ENCODE data around the gene SFPQ.
"Not testable (repeated sequence)": the region's sequence is repeated elsewhere in the genome, so short reads cannot be mapped to it uniquely, and the experiment has no call there.

Gene SFPQ, protein sequence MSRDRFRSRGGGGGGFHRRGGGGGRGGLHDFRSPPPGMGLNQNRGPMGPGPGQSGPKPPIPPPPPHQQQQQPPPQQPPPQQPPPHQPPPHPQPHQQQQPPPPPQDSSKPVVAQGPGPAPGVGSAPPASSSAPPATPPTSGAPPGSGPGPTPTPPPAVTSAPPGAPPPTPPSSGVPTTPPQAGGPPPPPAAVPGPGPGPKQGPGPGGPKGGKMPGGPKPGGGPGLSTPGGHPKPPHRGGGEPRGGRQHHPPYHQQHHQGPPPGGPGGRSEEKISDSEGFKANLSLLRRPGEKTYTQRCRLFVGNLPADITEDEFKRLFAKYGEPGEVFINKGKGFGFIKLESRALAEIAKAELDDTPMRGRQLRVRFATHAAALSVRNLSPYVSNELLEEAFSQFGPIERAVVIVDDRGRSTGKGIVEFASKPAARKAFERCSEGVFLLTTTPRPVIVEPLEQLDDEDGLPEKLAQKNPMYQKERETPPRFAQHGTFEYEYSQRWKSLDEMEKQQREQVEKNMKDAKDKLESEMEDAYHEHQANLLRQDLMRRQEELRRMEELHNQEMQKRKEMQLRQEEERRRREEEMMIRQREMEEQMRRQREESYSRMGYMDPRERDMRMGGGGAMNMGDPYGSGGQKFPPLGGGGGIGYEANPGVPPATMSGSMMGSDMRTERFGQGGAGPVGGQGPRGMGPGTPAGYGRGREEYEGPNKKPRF

DNA sequence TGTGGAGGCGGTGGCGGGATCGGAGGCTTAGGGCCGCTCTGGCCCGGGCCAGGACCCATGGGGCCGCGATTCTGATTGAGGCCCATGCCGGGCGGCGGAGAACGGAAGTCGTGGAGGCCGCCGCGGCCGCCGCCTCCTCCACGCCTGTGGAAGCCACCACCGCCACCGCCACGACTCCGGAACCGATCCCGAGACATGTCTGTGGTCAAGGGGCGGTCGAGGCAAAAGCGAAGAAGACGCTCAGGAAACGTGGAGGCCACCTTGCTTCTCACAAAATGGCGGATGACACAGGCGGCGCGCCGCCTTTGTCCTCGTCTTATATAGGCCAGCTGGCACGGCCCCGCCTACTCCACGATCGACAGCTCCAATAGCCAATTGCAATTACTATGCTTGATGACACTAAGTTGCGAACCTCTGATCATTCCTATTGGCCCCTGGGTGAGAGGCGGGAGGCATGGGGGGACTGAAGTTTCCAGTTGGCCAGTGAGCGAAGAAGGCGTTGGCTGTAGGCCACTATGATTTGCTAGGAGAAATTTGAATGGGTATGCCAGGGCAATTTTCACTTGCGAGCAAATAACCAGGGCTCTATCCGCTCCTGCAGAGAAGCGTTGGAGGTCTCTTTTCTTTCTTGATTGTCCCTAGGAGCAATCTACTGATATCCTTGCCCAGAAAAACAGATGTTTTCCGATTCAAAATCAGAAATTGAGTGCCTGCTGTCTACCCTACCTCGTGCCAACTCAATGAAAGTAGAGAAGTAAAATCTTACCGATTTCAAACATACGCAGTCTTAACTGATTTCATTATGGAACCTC, at the start of gene SFPQ:
Gene SFPQ (minus strand): TSS at position 293 of the 812 bp plus-strand sequence. CDS start 96 bp downstream, at position 197.
- peak within 1 kb of the TSS; percentile 99 for H3K27ac Mint-ChIP-seq
- DNase-seq: peak; percentile 97
- H3K4me3 Mint-ChIP-seq: peak within 1 kb of the TSS; percentile 95
- peaks cover 47% of the 10 kb centered on the region for H3K4me1 Mint-ChIP-seq
- H3K27me3 Mint-ChIP-seq: no peaks in the 10 kb centered on the region
- CTCF ChIA-PET: interaction anchor here (1.6 kb wide), 1 partner anchor 9 kb away, joined by 8 read pairs; no protein-coding TSS in a partner anchor
- no peaks in the 10 kb centered on the region for H3K9me3 Mint-ChIP-seq
- H3K36me3 Mint-ChIP-seq: peaks cover 43% of the 10 kb centered on the region

DNA sequence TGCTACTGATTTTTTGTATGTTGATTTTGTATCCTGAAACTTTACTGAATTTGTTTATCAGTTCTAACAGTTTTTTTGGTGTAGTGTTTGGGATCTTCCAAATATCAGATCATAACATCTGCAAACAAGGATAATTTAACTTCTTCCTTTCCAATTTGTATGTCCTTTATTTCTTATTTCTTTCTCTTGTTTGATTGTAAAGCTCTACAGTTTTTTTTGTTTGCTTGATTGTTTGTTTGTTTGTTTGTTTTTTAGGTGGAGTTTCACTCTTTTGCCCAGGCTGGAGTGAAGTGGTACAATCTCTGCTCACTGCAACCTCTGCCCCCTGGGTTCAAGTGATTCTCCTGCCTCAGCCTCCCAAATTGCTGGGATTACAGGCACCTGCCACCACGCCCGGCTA, 43.8 kb upstream of the SFPQ start:
- H3K27me3 Mint-ChIP-seq, H3K27ac Mint-ChIP-seq, H3K36me3 Mint-ChIP-seq, CTCF ChIA-PET, H3K4me3 Mint-ChIP-seq, DNase-seq, H3K9me3 Mint-ChIP-seq, H3K4me1 Mint-ChIP-seq: not testable (repeated sequence)

DNA sequence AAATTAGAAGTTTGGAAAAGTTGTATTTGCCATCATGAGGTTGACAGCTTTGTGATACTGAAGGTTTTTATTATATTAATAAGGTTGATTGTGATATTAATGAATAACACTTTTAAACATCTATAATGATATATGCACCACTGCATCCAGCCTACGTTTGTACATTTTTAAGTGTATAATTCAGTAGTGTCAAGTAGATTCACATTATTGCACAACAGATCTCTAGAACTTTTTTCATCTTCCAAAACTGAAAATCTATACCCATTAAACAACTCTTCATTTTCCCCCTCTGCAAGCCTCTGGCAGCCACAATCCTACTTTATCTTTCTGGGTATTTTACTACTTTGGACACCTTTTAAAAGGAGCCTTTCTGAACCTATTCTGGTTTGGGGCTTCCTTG, 38.3 kb upstream of the SFPQ start:
- Mint-ChIP-seq H3K27me3 (peaks cover 8% of the 10 kb centered on the region), H3K36me3 (no peaks in the 10 kb centered on the region), H3K9me3 (peaks cover 5% of the 10 kb centered on the region), H3K4me3 (no peak overlapping the region), H3K27ac (no peak overlapping the region), H3K4me1 (peaks cover 13% of the 10 kb centered on the region)
- DNase-seq: no peak
- CTCF ChIA-PET: no interaction called here

DNA sequence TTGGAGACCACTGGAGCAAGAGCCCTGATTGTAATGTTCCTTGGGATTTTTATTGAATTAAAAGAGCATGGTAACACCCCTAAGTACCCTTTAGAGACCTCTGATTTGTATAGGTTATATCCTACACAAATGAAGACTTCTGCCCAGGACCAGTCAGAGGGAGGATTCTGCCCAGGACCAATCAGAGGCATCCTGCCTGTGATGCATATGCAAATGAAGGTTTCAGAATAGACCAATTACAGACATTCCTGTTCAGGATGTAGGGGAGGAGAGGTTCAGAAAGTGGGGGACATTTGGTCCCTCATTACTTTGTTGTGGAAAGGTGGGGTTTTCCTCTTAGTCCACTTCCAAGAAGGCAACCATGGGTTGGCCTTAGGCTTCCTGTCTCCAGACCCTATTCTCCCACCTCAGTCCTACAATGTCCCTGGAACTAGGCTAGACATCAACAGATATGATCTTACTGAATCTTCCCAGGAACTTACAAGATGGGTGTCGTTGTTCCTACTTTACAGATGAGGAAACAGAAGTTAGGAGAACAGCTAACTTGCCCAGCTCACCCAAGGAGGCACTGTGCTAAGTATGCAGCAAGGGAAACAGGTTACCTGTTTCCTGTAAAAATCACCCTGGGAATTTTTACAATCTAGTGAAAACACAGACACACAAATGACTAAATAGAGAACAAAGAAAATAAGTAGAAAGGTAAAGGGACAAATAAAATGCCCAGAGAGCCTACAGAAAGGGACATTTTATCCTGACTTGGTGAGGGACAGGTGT, 36.8 kb upstream of the SFPQ start:
- Mint-ChIP-seq H3K27me3 (peaks cover 8% of the 10 kb centered on the region), H3K4me3 (no peak overlapping the region), H3K4me1 (peaks cover 13% of the 10 kb centered on the region), H3K27ac (no peak overlapping the region), H3K9me3 (peaks cover 5% of the 10 kb centered on the region), H3K36me3 (no peaks in the 10 kb centered on the region)
- DNase-seq: no peak
- CTCF ChIA-PET: no interaction called here

DNA sequence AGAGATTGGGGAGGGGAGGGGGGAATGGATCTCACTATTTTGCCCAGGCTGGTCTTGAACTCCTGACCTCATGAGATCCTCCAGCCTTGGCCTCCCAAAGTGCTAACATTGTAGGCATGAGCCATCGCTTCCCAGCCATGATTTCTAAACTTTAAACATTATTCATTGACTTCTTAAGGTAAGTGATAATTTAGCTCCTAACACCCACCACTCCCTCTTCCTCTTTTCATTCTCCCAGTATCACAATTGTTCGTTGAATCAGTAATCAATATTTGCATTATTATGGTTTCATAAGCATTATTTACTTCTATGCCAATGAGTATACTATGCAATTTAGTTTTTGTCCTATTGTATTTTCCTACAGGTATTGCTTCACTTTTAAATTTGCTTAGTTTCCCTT, 33.6 kb upstream of the SFPQ start:
- Mint-ChIP-seq H3K27ac (no peak overlapping the region), H3K9me3 (peaks cover 5% of the 10 kb centered on the region), H3K4me1 (peaks cover 13% of the 10 kb centered on the region), H3K36me3 (no peaks in the 10 kb centered on the region), H3K27me3 (peaks cover 8% of the 10 kb centered on the region), H3K4me3 (no peak overlapping the region)
- no peak for DNase-seq
- CTCF ChIA-PET: no interaction called here

DNA sequence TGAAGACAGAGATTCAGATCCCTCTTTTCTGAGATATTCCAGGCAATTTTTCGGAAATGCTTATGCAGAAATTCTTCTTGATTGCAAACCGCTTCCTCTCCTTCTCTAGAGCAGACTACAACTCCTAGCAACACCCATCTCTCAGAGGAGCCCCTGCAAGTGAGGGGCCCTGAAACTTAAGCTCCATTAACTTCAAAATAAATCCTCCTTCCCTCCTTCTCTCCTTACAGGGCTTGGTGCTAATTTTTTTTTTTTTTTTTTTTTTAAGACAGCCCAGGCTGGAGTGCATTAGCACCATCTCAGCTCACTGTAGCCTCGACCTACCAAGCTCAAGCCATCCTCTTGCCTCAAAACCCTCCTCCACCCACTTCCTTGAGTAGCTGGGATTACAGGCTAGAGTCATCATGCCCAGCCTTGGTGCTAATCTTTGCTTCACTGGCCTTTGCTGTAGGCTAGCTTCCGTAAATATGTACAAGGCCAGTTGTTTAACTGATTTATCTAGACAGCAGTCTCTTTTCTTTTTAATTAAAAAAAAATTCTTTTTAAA, 30.2 kb upstream of the SFPQ start:
- CTCF ChIA-PET: no interaction called here
- H3K9me3 Mint-ChIP-seq: no peaks in the 10 kb centered on the region

DNA sequence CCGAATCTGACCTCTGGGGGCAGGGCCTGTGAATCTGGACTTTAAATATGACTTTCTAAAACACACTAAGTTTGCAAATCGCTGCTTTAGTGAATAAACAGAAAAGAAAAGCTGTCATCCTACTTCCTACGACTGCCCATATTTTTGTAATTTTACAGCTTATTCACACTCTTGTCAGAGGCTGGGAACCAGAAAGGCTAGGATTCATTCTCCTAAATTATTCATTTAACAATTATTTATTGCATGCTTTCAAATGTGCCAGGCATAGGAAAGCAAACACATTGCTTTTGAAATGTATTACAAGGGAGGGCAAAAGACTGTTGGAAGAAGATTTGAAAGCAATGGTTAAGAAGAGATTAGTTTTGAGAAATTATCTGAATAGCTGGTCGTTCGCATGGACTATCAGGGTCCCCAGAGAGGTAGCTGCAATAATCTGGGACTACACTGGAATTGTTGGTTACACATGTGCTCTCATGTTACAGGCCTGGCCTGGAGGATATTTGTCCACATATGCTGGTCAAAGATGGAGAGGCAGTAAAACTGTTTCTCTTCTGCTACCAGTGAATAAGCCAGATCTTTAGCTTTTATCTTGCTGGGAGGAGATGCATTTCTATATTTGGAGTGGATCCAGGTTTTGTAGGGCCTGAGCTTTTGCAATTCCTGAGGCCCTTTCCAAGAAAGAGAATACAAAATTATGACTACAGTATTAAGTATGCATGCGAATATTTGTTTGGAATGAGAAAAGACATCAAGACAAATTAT, 29.6 kb upstream of the SFPQ start:
- H3K27ac Mint-ChIP-seq: no peak overlapping the region
- H3K4me1 Mint-ChIP-seq: no peaks in the 10 kb centered on the region
- CTCF ChIA-PET: no interaction called here
- DNase-seq: no peak
- no peaks in the 10 kb centered on the region for H3K36me3 Mint-ChIP-seq
- H3K4me3 Mint-ChIP-seq: no peak overlapping the region
- H3K9me3 Mint-ChIP-seq: no peaks in the 10 kb centered on the region
- peaks cover 8% of the 10 kb centered on the region for H3K27me3 Mint-ChIP-seq

More for the DNA sequence above, 30.2 kb upstream of the SFPQ start:
- Mint-ChIP-seq H3K4me1 (no peaks in the 10 kb centered on the region), H3K36me3 (no peaks in the 10 kb centered on the region), H3K4me3 (no peak overlapping the region), H3K27ac (no peak overlapping the region), H3K27me3 (peaks cover 8% of the 10 kb centered on the region)
- DNase-seq: no peak

DNA sequence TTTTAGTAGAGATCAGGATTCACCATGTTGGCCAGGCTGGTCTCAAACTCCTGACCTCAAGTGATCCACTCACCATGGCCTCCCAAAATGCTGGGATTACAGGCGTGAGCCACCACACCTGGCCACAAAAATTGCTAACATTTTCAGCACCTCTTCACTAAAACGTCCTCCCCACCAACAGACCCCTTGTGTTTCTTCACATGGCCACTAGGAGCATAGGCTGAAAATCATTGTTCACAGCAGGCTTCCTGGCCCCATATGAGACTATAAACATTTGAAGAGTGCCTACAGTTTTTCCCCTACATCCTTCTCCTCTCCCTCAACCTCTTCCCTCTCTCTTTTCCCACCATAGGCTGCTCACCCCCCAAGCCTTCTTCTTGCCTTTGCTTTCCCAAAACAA, 28.0 kb upstream of the SFPQ start:
- Mint-ChIP-seq H3K9me3 (no peaks in the 10 kb centered on the region), H3K36me3 (no peaks in the 10 kb centered on the region), H3K27ac (no peak overlapping the region), H3K27me3 (peaks cover 8% of the 10 kb centered on the region), H3K4me3 (no peak overlapping the region), H3K4me1 (no peaks in the 10 kb centered on the region)
- CTCF ChIA-PET: no interaction called here
- DNase-seq: no peak

DNA sequence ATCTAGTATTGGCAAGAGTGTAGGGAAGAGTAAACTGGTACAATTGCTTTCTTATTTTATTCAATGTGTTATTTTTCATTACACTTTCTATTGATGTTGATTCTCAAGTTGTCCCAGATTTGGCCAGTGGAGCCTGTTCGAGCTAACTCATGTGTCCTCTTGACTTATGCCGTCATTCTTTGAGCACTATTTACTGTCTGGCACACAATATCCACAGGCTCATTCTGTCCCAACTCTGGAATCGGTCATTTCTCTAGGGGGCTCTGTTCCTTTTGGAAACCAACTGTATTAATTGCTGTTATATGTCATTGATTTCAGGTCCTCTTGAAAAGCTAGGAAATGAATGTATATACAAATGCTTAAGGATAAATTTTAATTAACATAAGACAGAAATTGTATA, 22.4 kb upstream of the SFPQ start:
- H3K36me3 Mint-ChIP-seq: no peaks in the 10 kb centered on the region
- peaks cover 34% of the 10 kb centered on the region for H3K27me3 Mint-ChIP-seq
- H3K4me1 Mint-ChIP-seq: no peaks in the 10 kb centered on the region
- no peak for DNase-seq
- H3K4me3 Mint-ChIP-seq: no peak overlapping the region
- H3K27ac Mint-ChIP-seq: no peak overlapping the region
- no peaks in the 10 kb centered on the region for H3K9me3 Mint-ChIP-seq
- CTCF ChIA-PET: no interaction called here

DNA sequence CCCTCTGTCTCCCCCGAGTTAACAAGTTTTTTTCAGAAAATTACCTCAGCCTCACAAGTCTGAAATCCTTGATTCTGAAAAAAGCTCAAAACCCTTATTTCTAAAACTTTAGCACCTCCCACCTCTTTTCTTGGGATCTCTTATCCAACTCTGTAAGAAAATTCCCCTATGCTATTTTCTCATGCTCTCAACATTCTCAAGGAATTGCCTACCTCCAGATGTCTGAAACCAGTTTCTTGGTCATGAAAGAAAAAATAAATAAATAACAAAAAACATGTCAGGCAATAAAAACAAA, 18.1 kb upstream of the SFPQ start:
- Mint-ChIP-seq H3K27me3 (peaks cover 33% of the 10 kb centered on the region), H3K4me3 (no peak overlapping the region), H3K27ac (no peak overlapping the region), H3K9me3 (no peaks in the 10 kb centered on the region), H3K4me1 (no peaks in the 10 kb centered on the region), H3K36me3 (no peaks in the 10 kb centered on the region)
- DNase-seq: no peak
- CTCF ChIA-PET: interaction anchor here (0.7 kb wide), 1 partner anchor 105 kb away, joined by 5 read pairs; no protein-coding TSS in a partner anchor

DNA sequence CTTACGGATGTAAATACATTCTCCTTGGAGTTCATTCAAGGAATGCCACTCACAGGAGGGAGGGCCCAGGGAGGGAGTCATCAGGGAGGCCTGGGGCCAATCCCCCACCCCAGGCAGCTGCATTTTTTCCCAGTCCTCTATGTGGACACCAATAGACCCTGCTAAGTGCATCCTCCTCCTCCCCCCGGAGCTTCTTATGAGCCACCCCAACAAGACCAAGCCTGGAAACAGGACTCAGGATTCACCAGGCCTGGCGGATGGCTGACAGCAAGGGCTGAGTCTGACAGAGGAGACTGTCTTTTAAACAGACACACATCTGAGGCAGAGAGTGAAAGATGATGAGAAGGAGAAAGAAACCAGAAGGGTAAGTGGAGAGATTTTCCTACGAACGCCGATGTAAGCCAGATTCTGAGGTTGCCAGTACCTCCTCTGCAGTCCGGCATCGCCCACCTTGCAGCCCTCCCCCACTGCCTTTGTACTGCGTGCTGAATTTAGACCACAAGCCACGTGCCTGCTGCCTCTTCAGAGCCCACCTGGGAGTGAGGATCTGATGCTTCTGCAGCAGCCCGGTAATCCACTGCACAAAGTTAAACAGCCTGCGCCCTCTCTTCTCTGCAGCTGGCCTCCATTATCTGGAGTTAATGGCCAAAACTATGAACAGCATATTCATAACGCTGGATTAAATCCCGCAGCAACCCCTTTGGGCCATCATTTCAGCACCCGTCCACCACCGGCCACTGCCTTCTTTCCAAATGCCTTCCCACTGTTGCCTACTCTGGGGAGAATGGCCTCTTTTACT, 17.6 kb upstream of the SFPQ start:
- Mint-ChIP-seq H3K9me3 (no peaks in the 10 kb centered on the region), H3K36me3 (no peaks in the 10 kb centered on the region), H3K4me3 (no peak overlapping the region), H3K27me3 (peaks cover 37% of the 10 kb centered on the region), H3K4me1 (no peaks in the 10 kb centered on the region), H3K27ac (no peak overlapping the region)
- CTCF ChIA-PET: no interaction called here
- DNase-seq: no peak

DNA sequence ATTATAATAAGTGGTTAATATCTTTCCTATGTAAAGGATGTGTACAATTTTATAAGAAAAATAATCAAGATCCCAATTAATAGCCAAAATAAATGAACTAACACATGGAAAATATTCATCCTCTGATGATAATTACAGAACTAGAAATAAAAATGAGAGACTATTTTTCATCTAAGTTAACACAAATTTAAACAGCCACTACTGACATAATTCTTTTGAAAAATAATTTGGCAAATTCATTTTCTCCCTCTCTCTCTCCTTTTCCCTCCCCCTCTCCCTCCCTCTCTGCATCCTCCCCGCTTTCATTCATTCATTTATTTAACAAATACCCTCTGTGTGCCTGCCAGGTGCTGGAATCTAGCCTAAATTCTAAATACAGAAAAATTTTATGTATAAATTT, 10.3 kb upstream of the SFPQ start:
- H3K9me3 Mint-ChIP-seq: no peaks in the 10 kb centered on the region
- no peaks in the 10 kb centered on the region for H3K36me3 Mint-ChIP-seq
- no peak overlapping the region for H3K4me3 Mint-ChIP-seq
- CTCF ChIA-PET: interaction anchor here (0.5 to 2.4 kb wide), 5 partner anchors 10 to 361 kb away, joined by 3 to 17 read pairs (median 8); partner anchors contain the start of gene SFPQ
- no peak for DNase-seq
- peaks cover 5% of the 10 kb centered on the region for H3K4me1 Mint-ChIP-seq
- no peak overlapping the region for H3K27ac Mint-ChIP-seq
- peaks cover 30% of the 10 kb centered on the region for H3K27me3 Mint-ChIP-seq
